Measurements from ENCODE around the gene TTC28. TPM values are rescaled to one million over a fixed set of nuclear protein-coding genes. Genes with fewer than 3 reads are reported as not detected.

Gene TTC28
- total RNA-seq, 1 donor: 55.8 TPM

- H3K4me3 ChIP-seq (ENCODE audit: low read depth, low read length): no peak overlapping the region
- TF ChIP-seq CTCF (IDR thresholded peaks at IDR 0.05; ENCODE audit: insufficient read depth, low read length): no peak
- DNase-seq (ENCODE audit: low read depth): no peak
Observed at GRCh38 chr22:28601915-28602314, 77.7 kb downstream of the TTC28 start.

GRCh38 chr22:28600546-28601143, 79.0 kb downstream of the TTC28 start:
- peak; percentile 30 for TF ChIP-seq CTCF (IDR thresholded peaks at IDR 0.05; ENCODE audit: insufficient read depth, low read length)
- peak; percentile 84 for DNase-seq (ENCODE audit: low read depth)

GRCh38 chr22:28599693-28600092, 79.9 kb downstream of the TTC28 start:
- H3K4me3 ChIP-seq (ENCODE audit: low read depth, low read length): no peak overlapping the region
- no peak for DNase-seq (ENCODE audit: low read depth)
- no peak for TF ChIP-seq CTCF (IDR thresholded peaks at IDR 0.05; ENCODE audit: insufficient read depth, low read length)

More at GRCh38 chr22:28600546-28601143, 79.0 kb downstream of the TTC28 start:
- H3K4me3 ChIP-seq (ENCODE audit: low read depth, low read length): no peak overlapping the region

- no peak for DNase-seq (ENCODE audit: low read depth)
- no peak overlapping the region for H3K4me3 ChIP-seq (ENCODE audit: low read depth, low read length)
- no peak for TF ChIP-seq CTCF (IDR thresholded peaks at IDR 0.05; ENCODE audit: insufficient read depth, low read length)
Observed at GRCh38 chr22:28597665-28598064, 82.0 kb downstream of the TTC28 start.

GRCh38 chr22:28594797-28595462, 84.7 kb downstream of the TTC28 start:
- DNase-seq (ENCODE audit: low read depth): peak; percentile 88
- H3K4me3 ChIP-seq (ENCODE audit: low read depth, low read length): no peak overlapping the region
- TF ChIP-seq CTCF (IDR thresholded peaks at IDR 0.05; ENCODE audit: insufficient read depth, low read length): peak; percentile 76

GRCh38 chr22:28594076-28594796, 85.4 kb downstream of the TTC28 start:
- TF ChIP-seq CTCF (IDR thresholded peaks at IDR 0.05; ENCODE audit: insufficient read depth, low read length): no peak
- H3K4me3 ChIP-seq (ENCODE audit: low read depth, low read length): no peak overlapping the region
- no peak for DNase-seq (ENCODE audit: low read depth)

Data from fibroblast of the aortic adventitia (primary cell).